ENCODE results near the gene TAS2R60. TPM values are rescaled to one million over a fixed set of nuclear protein-coding genes. Genes with fewer than 3 reads are reported as not detected.
"Not testable (repeated sequence)": the region's sequence is repeated elsewhere in the genome, so short reads cannot be mapped to it uniquely, and the experiment has no call there.

Gene TAS2R60
- total RNA-seq, 6 experiments from 2014 or later, result not detected

- no peak overlapping the region for H3K4me3 Mint-ChIP-seq
- H3K27me3 Mint-ChIP-seq (ENCODE audit: insufficient read depth), result no peaks in the 10 kb centered on the region
- no peaks in the 10 kb centered on the region; the same call in 1 of the 2 replicates for H3K9me3 Mint-ChIP-seq
- peaks cover 27% of the 10 kb centered on the region for H3K4me1 Mint-ChIP-seq (ENCODE audit: low read depth)
- no peak for DNase-seq
- TF ChIP-seq CTCF (IDR thresholded peaks at IDR 0.05), result no peak
- no peak overlapping the region for H3K27ac Mint-ChIP-seq
- H3K36me3 Mint-ChIP-seq (ENCODE audit: low read depth), result no peaks in the 10 kb centered on the region; the same call in 1 of the 2 replicates
Observed at GRCh38 chr7:143463957-143464356, 20.7 kb downstream of the TAS2R60 start.

GRCh38 chr7:143467724-143468123 is 24.5 kb downstream of the TAS2R60 start:
- no peak for DNase-seq
- no peak for TF ChIP-seq CTCF (IDR thresholded peaks at IDR 0.05)
- H3K9me3 Mint-ChIP-seq, result peaks cover 7% of the 10 kb centered on the region
- H3K36me3 Mint-ChIP-seq (ENCODE audit: low read depth), result peaks cover 11% of the 10 kb centered on the region
- no peaks in the 10 kb centered on the region; the same call in none of the 2 replicates for H3K27me3 Mint-ChIP-seq (ENCODE audit: insufficient read depth)
- peaks cover 25% of the 10 kb centered on the region for H3K4me1 Mint-ChIP-seq (ENCODE audit: low read depth)
- no peak overlapping the region for H3K27ac Mint-ChIP-seq
- H3K4me3 Mint-ChIP-seq, result no peak overlapping the region

GRCh38 chr7:143472071-143472689 is 28.9 kb downstream of the TAS2R60 start:
- H3K4me1 Mint-ChIP-seq (ENCODE audit: low read depth), result peaks cover 21% of the 10 kb centered on the region
- H3K36me3 Mint-ChIP-seq (ENCODE audit: low read depth), result peaks cover 21% of the 10 kb centered on the region
- peak overlapping the region; percentile 38; the same call in 1 of the 2 replicates for H3K27ac Mint-ChIP-seq
- not testable (repeated sequence) for H3K4me3 Mint-ChIP-seq; H3K27me3 Mint-ChIP-seq (ENCODE audit: insufficient read depth); H3K9me3 Mint-ChIP-seq; DNase-seq

GRCh38 chr7:143477501-143478150 is 34.4 kb downstream of the TAS2R60 start, which contains the start of gene TAS2R41:
TAS2R41 (plus strand) TSS chr7:143477873; CDS start chr7:143477873, 0 bp downstream.
- peaks cover 1% of the 10 kb centered on the region; the same call in 1 of the 2 replicates for H3K9me3 Mint-ChIP-seq
- H3K27me3 Mint-ChIP-seq (ENCODE audit: insufficient read depth), result no peaks in the 10 kb centered on the region; the same call in none of the 2 replicates
- TF ChIP-seq CTCF (IDR thresholded peaks at IDR 0.05), result no peak
- no peak within 1 kb of the TSS for H3K27ac Mint-ChIP-seq
- peaks cover 22% of the 10 kb centered on the region for H3K4me1 Mint-ChIP-seq (ENCODE audit: low read depth)
- H3K36me3 Mint-ChIP-seq (ENCODE audit: low read depth), result peaks cover 11% of the 10 kb centered on the region
- no peak for DNase-seq
- H3K4me3 Mint-ChIP-seq, result no peak within 1 kb of the TSS

- peak overlapping the region; percentile 19; the same call in 1 of the 2 replicates for H3K27ac Mint-ChIP-seq
- H3K4me1 Mint-ChIP-seq (ENCODE audit: low read depth), result peaks cover 22% of the 10 kb centered on the region
- H3K27me3 Mint-ChIP-seq (ENCODE audit: insufficient read depth), result no peaks in the 10 kb centered on the region; the same call in 1 of the 2 replicates
- TF ChIP-seq CTCF (IDR thresholded peaks at IDR 0.05), result no peak
- no peak for DNase-seq
- 0 out of 2 replicates have a peak, but pooled peaks cover 5% of the 10 kb centered on the region for H3K36me3 Mint-ChIP-seq (ENCODE audit: low read depth)
- H3K9me3 Mint-ChIP-seq, result no peaks in the 10 kb centered on the region; the same call in 1 of the 2 replicates
- H3K4me3 Mint-ChIP-seq, result no peak overlapping the region
Observed at GRCh38 chr7:143479055-143479766, 36.0 kb downstream of the TAS2R60 start.

Measured in HFFc6 (cell line).